Prostate gland (tissue), 2 donors: ENCODE data around the gene DUS4L. TPM values are rescaled to one million over a fixed set of nuclear protein-coding genes. Genes with fewer than 3 reads are reported as not detected.

Source experiments
- DNase-seq: peaks from one replicate; pipeline ENCODE4 v3.0.0-alpha.2; 2019; ENCODE audit warnings: low spot score
- H3K27ac ChIP-seq, 2 donors: fragments of 200-600 bp; sonication (generic); 2 replicates each; pipeline ENCODE4 v1.5.1; 2017 to 2019
- H3K27me3 ChIP-seq: fragments of 200-600 bp; sonication (generic); replicated peaks from 2 replicates; pipeline ENCODE4 v1.5.1; 2019; ENCODE audit not compliant: insufficient read depth
- H3K36me3 ChIP-seq, 2 donors: fragments of 200-600 bp; sonication (generic); 1 replicate in 1 of 2; 2 replicates in 1 of 2; pipeline versions ENCODE4 v1.5.1 to v1.8.1; 2017 to 2019
- H3K4me1 ChIP-seq: fragments of 200-600 bp; sonication (generic); replicated peaks from 2 replicates; pipeline ENCODE4 v1.5.1; 2019
- H3K4me3 ChIP-seq, 2 donors: fragments of 200-600 bp; sonication (generic); 2 replicates each; pipeline ENCODE4 v1.5.1; 2017 to 2019
- H3K9me3 ChIP-seq: fragments of 200-600 bp; sonication (generic); 2 replicates; pipeline ENCODE4 v1.5.1; 2017
- CTCF ChIP-seq, 4 experiments: fragments of 200-600 bp in 2 of 4; fragments of 450-650 bp in 2 of 4; sonication (generic) in 2 of 4; IDR thresholded peaks; 1 replicate in 3 of 4; 2 replicates in 1 of 4; pipeline ENCODE4 v1.5.1; 2016 to 2019; ENCODE audit warnings: antibody characterized with exemption in 4 of 4, mild to moderate bottlenecking in 2 of 4, moderate library complexity in 2 of 4
- POLR2A ChIP-seq: fragments of 450-650 bp; IDR thresholded peaks from one replicate; pipeline ENCODE4 v1.6.1; 2016; ENCODE audit warnings: antibody characterized with exemption, mild to moderate bottlenecking
- POLR2AphosphoS5 ChIP-seq: sonication (generic); formaldehyde crosslinking; IDR thresholded peaks from one replicate; pipeline ENCODE4 v1.6.1; 2017; ENCODE audit warnings: antibody characterized with exemption
- WGBS: methylation state at CpG from one replicate; pipeline ENCODE4 v1.1.5; 2018; 5-methylcytosine and 5-hydroxymethylcytosine counted together
- intact Hi-C: fragments of 100-400 bp; cut with DNase I; formaldehyde crosslinking; loops from one replicate; pipeline ENCODE4 v1.14.2; 2022
- total RNA-seq, 2 donors: library from RNA; depleted of rRNA; stranded (reverse); fragments of >200 nt; gene quantifications; one replicate each; pipeline ENCODE4 v1.1.0, GENCODE V29; 2016

The DUS4L gene
- total RNA-seq, 2 donors from 2014 or later, result 9.7 to 15.3 TPM

- Histone ChIP-seq H3K4me1 (no peaks in the 10 kb centered on the region), H3K36me3 (no peaks in the 10 kb centered on the region), H3K27me3 (no peaks in the 10 kb centered on the region), H3K9me3 (no peaks in the 10 kb centered on the region), H3K4me3 (no peak overlapping the region), H3K27ac (no peak overlapping the region)
- intact Hi-C loops, result no loop called here
- DNase-seq, result no peak
- no peak for TF ChIP-seq POLR2AphosphoS5
- TF ChIP-seq POLR2A, result no peak
- no peak for TF ChIP-seq CTCF (IDR thresholded peaks at IDR 0.05)
- WGBS, result 72% methylated on average over 2 of the region's 2 CpGs
These were observed 19.1 kb downstream of the DUS4L start for GRCh38 chr7:107582875-107583274.

GRCh38 chr7:107584716-107585115 is 20.9 kb downstream of the DUS4L start:
- intact Hi-C loops, result no loop called here
- 70% methylated on average over 2 of the region's 2 CpGs for WGBS

GRCh38 chr7:107588529-107589130 is 24.9 kb downstream of the DUS4L start:
- intact Hi-C loops, result no loop called here
- TF ChIP-seq POLR2AphosphoS5 (no peak), CTCF (IDR thresholded peaks at IDR 0.05) (no peak), POLR2A (no peak)
- no peak overlapping the region for H3K27ac ChIP-seq

More at GRCh38 chr7:107584716-107585115, 20.9 kb downstream of the DUS4L start:
- Histone ChIP-seq H3K4me1 (no peaks in the 10 kb centered on the region), H3K27ac (no peak overlapping the region), H3K36me3 (no peaks in the 10 kb centered on the region), H3K9me3 (no peaks in the 10 kb centered on the region), H3K27me3 (no peaks in the 10 kb centered on the region), H3K4me3 (no peak overlapping the region)
- DNase-seq, result no peak
- TF ChIP-seq POLR2AphosphoS5 (no peak), CTCF (IDR thresholded peaks at IDR 0.05) (no peak)

GRCh38 chr7:107591421-107591820 is 27.6 kb downstream of the DUS4L start:
- intact Hi-C loops, result no loop called here
- whole genome bisulfite sequencing, result 62% methylated on average over 3 of the region's 3 CpGs
- no peak overlapping the region for H3K27ac ChIP-seq
- no peak for TF ChIP-seq POLR2A
- TF ChIP-seq POLR2AphosphoS5, result no peak
- no peak for TF ChIP-seq CTCF (IDR thresholded peaks at IDR 0.05)
- H3K27me3 ChIP-seq, result no peaks in the 10 kb centered on the region
- H3K36me3 ChIP-seq, result no peaks in the 10 kb centered on the region
- H3K4me1 ChIP-seq, result peaks cover 3% of the 10 kb centered on the region
- no peak overlapping the region for H3K4me3 ChIP-seq
- no peaks in the 10 kb centered on the region for H3K9me3 ChIP-seq
- DNase-seq, result no peak

More at GRCh38 chr7:107588529-107589130, 24.9 kb downstream of the DUS4L start:
- no peaks in the 10 kb centered on the region for H3K9me3 ChIP-seq
- H3K4me3 ChIP-seq, result no peak overlapping the region
- whole genome bisulfite sequencing, result 87% methylated on average over 5 of the region's 5 CpGs
- no peaks in the 10 kb centered on the region for H3K36me3 ChIP-seq
- H3K4me1 ChIP-seq, result no peaks in the 10 kb centered on the region
- H3K27me3 ChIP-seq, result no peaks in the 10 kb centered on the region
- no peak for DNase-seq

- intact Hi-C loops, result no loop called here
- H3K27ac ChIP-seq, result no peak overlapping the region
- no peak for TF ChIP-seq POLR2AphosphoS5
- no peak for TF ChIP-seq POLR2A
- no peak for TF ChIP-seq CTCF (IDR thresholded peaks at IDR 0.05)
These were observed 28.7 kb downstream of the DUS4L start for GRCh38 chr7:107592361-107593024.

More at GRCh38 chr7:107592361-107593024, 28.7 kb downstream of the DUS4L start:
- H3K9me3 ChIP-seq, result no peaks in the 10 kb centered on the region
- no peaks in the 10 kb centered on the region for H3K27me3 ChIP-seq
- WGBS, result 95% methylated on average over 5 of the region's 5 CpGs
- no peaks in the 10 kb centered on the region for H3K36me3 ChIP-seq
- H3K4me3 ChIP-seq, result no peak overlapping the region
- no peak for DNase-seq
- peaks cover 8% of the 10 kb centered on the region for H3K4me1 ChIP-seq
